ENCODE results near the gene DPP9. TPM values are rescaled to one million over a fixed set of nuclear protein-coding genes. Genes with fewer than 3 reads are reported as not detected.

The DPP9 gene
- total RNA-seq, 2 donors from 2014 or later, result 36.8 to 48.8 TPM

GRCh38 chr19:4693471-4694121, 30.0 kb downstream of the DPP9 start:
- Mint-ChIP-seq H3K9me3 (no peaks in the 10 kb centered on the region), H3K27me3 (ENCODE audit: insufficient read depth) (no peaks in the 10 kb centered on the region), H3K4me1 (no peaks in the 10 kb centered on the region), H3K36me3 (ENCODE audit: low read depth) (peaks cover 63% of the 10 kb centered on the region), H3K27ac (peak overlapping the region; percentile 58), H3K4me3 (no peak overlapping the region)
- peaks cover 48% of the 10 kb centered on the region for H3K36me3 ChIP-seq (ENCODE audit: control insufficient read depth, insufficient read depth, low read length)
- H3K9ac ChIP-seq (ENCODE audit: extremely low read depth, low read length, poor library complexity, severe bottlenecking), result no peak overlapping the region
- no peaks in the 10 kb centered on the region for H3K27me3 ChIP-seq (ENCODE audit: control insufficient read depth, insufficient read depth, low read length, poor library complexity, severe bottlenecking)
- no peak for DNase-seq
- no peak overlapping the region for H3K27ac ChIP-seq (ENCODE audit: low read depth, low read length)
- no peaks in the 10 kb centered on the region for H3K9me3 ChIP-seq (ENCODE audit: control insufficient read depth, low read length)
- 86 to 95% methylated on average over 2 to 15 of the region's 15 CpGs for WGBS, 2 experiments (ENCODE audit: insufficient coverage in 1 of 2, insufficient read length in 1 of 2)
- H3K4me3 ChIP-seq (ENCODE audit: low read length), result no peak overlapping the region
- H3K4me1 ChIP-seq (ENCODE audit: control insufficient read depth, insufficient read depth, low read length), result no peaks in the 10 kb centered on the region
- TF ChIP-seq CTCF (conservative IDR thresholded peaks at IDR 0.05), result no peak

- H3K27me3 ChIP-seq (ENCODE audit: control insufficient read depth, insufficient read depth, low read length, poor library complexity, severe bottlenecking), result no peaks in the 10 kb centered on the region
- TF ChIP-seq CTCF (conservative IDR thresholded peaks at IDR 0.05), result no peak
- H3K4me1 ChIP-seq (ENCODE audit: control insufficient read depth, insufficient read depth, low read length), result no peaks in the 10 kb centered on the region
- H3K27ac ChIP-seq (ENCODE audit: low read depth, low read length), result no peak overlapping the region
- Mint-ChIP-seq H3K4me1 (no peaks in the 10 kb centered on the region), H3K4me3 (no peak overlapping the region), H3K36me3 (ENCODE audit: low read depth) (peaks cover 65% of the 10 kb centered on the region), H3K9me3 (no peaks in the 10 kb centered on the region), H3K27me3 (ENCODE audit: insufficient read depth) (no peaks in the 10 kb centered on the region), H3K27ac (no peak overlapping the region)
- peaks cover 45% of the 10 kb centered on the region for H3K36me3 ChIP-seq (ENCODE audit: control insufficient read depth, insufficient read depth, low read length)
- WGBS, 2 experiments (ENCODE audit: insufficient coverage in 1 of 2, insufficient read length in 1 of 2), result 92% methylated on average over 7 of the region's 7 CpGs; no CpG with 5 or more reads in 1 of the 2 experiments
- H3K4me3 ChIP-seq (ENCODE audit: low read length), result no peak overlapping the region
- DNase-seq, result no peak
- H3K9me3 ChIP-seq (ENCODE audit: control insufficient read depth, low read length), result no peaks in the 10 kb centered on the region
- no peak overlapping the region for H3K9ac ChIP-seq (ENCODE audit: extremely low read depth, low read length, poor library complexity, severe bottlenecking)
Observed at GRCh38 chr19:4693078-4693350, 30.6 kb downstream of the DPP9 start.

- no peaks in the 10 kb centered on the region for H3K9me3 ChIP-seq (ENCODE audit: control insufficient read depth, low read length)
- no peak overlapping the region for H3K27ac Mint-ChIP-seq
- H3K9ac ChIP-seq (ENCODE audit: extremely low read depth, low read length, poor library complexity, severe bottlenecking), result no peak overlapping the region
- 96 to 100% methylated on average over 3 to 27 of the region's 27 CpGs for WGBS, 2 experiments (ENCODE audit: insufficient coverage in 1 of 2, insufficient read length in 1 of 2)
- no peaks in the 10 kb centered on the region for H3K27me3 ChIP-seq (ENCODE audit: control insufficient read depth, insufficient read depth, low read length, poor library complexity, severe bottlenecking)
- no peak overlapping the region for H3K4me3 ChIP-seq (ENCODE audit: low read length)
- H3K4me1 ChIP-seq (ENCODE audit: control insufficient read depth, insufficient read depth, low read length), result no peaks in the 10 kb centered on the region
- H3K4me3 Mint-ChIP-seq, result no peak overlapping the region
- peaks cover 45% of the 10 kb centered on the region for H3K36me3 ChIP-seq (ENCODE audit: control insufficient read depth, insufficient read depth, low read length)
- H3K36me3 Mint-ChIP-seq (ENCODE audit: low read depth), result peaks cover 62% of the 10 kb centered on the region
- H3K4me1 Mint-ChIP-seq, result no peaks in the 10 kb centered on the region
- no peak for DNase-seq
- no peak for TF ChIP-seq CTCF (conservative IDR thresholded peaks at IDR 0.05)
- H3K9me3 Mint-ChIP-seq, result no peaks in the 10 kb centered on the region
- H3K27me3 Mint-ChIP-seq (ENCODE audit: insufficient read depth), result no peaks in the 10 kb centered on the region
- H3K27ac ChIP-seq (ENCODE audit: low read depth, low read length), result no peak overlapping the region
Observed at GRCh38 chr19:4692251-4693077, 31.2 kb downstream of the DPP9 start.
